Esophagus muscularis mucosa (tissue), 4 donors: Measurements from ENCODE around the gene IFNLR1. TPM values are rescaled to one million over a fixed set of nuclear protein-coding genes. Genes with fewer than 3 reads are reported as not detected.

ENCODE experiments used
- DNase-seq: peaks from one replicate; pipeline ENCODE4 v3.0.0-alpha.2; 2017; ENCODE audit errors: extremely low spot score
- H3K27ac ChIP-seq, 4 donors: fragments of 200-600 bp; sonication (generic); replicated peaks in 1 of 4; 1 replicate in 3 of 4; 2 replicates in 1 of 4; pipeline ENCODE4 v1.5.1; 2016 to 2019; ENCODE audit warnings: mild to moderate bottlenecking in 1 of 4
- H3K27me3 ChIP-seq, 4 donors: fragments of 200-600 bp; sonication (generic); one replicate each; pipeline versions ENCODE4 v1.5.1 to v1.6.0; 2016 to 2019
- H3K36me3 ChIP-seq, 4 donors: fragments of 200-600 bp; sonication (generic); one replicate each; pipeline ENCODE4 v1.5.1; 2016 to 2019
- H3K4me1 ChIP-seq, 4 donors: fragments of 200-600 bp; sonication (generic); one replicate each; pipeline ENCODE4 v1.5.1; 2016 to 2019
- H3K4me3 ChIP-seq, 4 donors: fragments of 200-600 bp; sonication (generic); 1 replicate in 2 of 4; 2 replicates in 2 of 4; pipeline ENCODE4 v1.5.1; 2016 to 2019; ENCODE audit warnings: mild to moderate bottlenecking in 4 of 4, moderate library complexity in 1 of 4
- H3K9me3 ChIP-seq, 4 donors: fragments of 200-600 bp; sonication (generic); 1 replicate in 3 of 4; 2 replicates in 1 of 4; pipeline ENCODE4 v1.5.1; 2016 to 2019
- EP300 ChIP-seq: sonication (generic); formaldehyde crosslinking; IDR thresholded peaks from one replicate; pipeline ENCODE4 v1.6.1; 2017; ENCODE audit warnings: antibody characterized with exemption
- POLR2A ChIP-seq: fragments of 450-650 bp; IDR thresholded peaks from one replicate; pipeline ENCODE4 v1.6.1; 2017; ENCODE audit warnings: antibody characterized with exemption, moderate library complexity, mild to moderate bottlenecking, low read depth
- POLR2AphosphoS5 ChIP-seq, 2 donors: sonication (generic); formaldehyde crosslinking; IDR thresholded peaks; one replicate each; pipeline ENCODE4 v1.6.1; 2017; ENCODE audit warnings: antibody characterized with exemption in 2 of 2
- WGBS: methylation state at CpG from one replicate; pipeline ENCODE4 v1.1.5; 2018; 5-methylcytosine and 5-hydroxymethylcytosine counted together
- intact Hi-C: fragments of 100-400 bp; cut with DNase I; formaldehyde crosslinking; loops from one replicate; pipeline ENCODE4 v1.15.1; 2023
- total RNA-seq, 4 donors: library from RNA; depleted of rRNA; stranded (reverse); fragments of >200 nt; gene quantifications; one replicate each; pipeline versions ENCODE4 v1.1.0 to v1.2.1, GENCODE V29; 2016
- TF ChIP-seq, protein P1 (sequence below), 3 experiments: fragments of 200-600 bp in 2 of 3; fragments of 450-650 bp in 1 of 3; sonication (generic) in 2 of 3; IDR thresholded peaks; one replicate each; pipeline ENCODE4 v1.5.1; 2017 to 2019; ENCODE audit warnings: antibody characterized with exemption in 3 of 3, mild to moderate bottlenecking in 2 of 3, moderate library complexity in 1 of 3

The IFNLR1 gene
- total RNA-seq, 4 donors from 2014 or later = 0.50 to 2.0 (median 1.2) TPM

DNA sequence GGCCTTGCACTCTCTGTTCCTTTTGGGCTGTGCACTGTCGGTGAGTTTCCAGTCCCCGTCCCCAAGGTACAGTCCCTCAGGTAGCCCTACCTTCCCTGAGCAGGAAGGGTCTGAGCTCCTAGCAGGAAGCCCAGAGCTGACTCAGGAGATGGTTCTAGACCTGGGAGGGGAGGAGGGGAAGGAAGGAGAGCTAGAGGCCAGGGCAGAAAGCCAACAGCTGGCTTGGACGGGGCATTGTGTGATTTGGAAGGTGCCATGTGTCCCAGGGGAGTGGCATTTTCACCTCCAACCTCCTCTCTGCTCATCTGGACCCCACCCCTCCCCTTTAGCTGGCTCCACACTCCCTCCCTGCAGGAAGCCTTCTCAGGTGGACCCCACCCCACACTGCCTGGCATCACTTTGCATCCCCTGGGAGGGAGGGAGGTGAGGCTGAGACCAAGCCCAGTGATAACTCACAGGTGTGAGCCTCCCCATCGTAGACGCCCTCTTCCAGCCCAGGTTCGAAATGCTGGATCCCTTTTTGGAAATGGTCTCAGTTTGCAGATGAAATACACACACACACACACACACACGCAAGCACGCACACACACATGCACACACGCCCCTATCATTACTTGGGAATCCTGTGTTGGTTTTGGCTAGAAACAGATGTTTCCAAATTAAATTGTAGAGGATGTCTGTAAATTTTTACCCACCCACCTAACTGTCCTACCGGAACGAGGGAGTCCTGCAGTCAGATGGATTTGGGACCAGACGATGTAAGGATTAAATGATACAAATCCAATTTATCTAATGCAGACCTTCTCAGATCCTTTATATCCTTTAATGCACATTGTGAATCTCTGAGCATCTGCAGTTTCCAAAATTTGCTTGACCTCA is 19.7 kb upstream of the IFNLR1 start:
- H3K27me3 ChIP-seq = peaks cover 0 to 27% (median 0%) of the 10 kb centered on the region in 4 donors
- no peak for DNase-seq
- 74% methylated on average over 12 of the region's 12 CpGs for WGBS

DNA sequence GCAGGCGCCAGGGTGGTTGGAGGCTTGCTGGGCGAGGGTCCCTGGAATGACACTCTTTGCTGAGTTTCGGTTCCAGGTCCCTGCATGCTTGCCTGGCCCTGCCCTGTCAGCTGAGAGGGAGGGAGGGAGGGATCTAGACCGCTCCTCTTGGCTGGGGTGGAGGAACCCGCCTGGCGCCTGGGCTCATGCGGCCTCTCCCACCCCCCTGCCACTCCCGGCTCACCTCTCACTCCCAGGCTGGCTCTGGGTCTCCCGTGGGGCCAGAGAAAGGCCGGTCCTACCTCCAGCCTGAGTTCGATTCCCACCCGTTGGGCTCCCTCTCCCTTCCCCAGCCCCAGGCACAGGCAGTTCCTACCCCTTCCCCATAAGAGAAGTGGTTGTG is 19.0 kb upstream of the IFNLR1 start:
- Histone ChIP-seq H3K27ac (no peak overlapping the region), H3K36me3 (no peaks in the 10 kb centered on the region), H3K4me3 (no peak overlapping the region), H3K4me1 (peaks cover 0 to 4% (median 0%) of the 10 kb centered on the region in 4 donors), H3K27me3 (peaks cover 0 to 27% (median 0%) of the 10 kb centered on the region in 4 donors), H3K9me3 (no peaks in the 10 kb centered on the region)
- no peak for DNase-seq
- 80% methylated on average over 8 of the region's 12 CpGs for WGBS
- intact Hi-C loops = loop anchor here (10.0 kb wide), 1 partner anchor 429 kb away; no protein-coding TSS in a partner anchor
- no peak for TF ChIP-seq POLR2AphosphoS5 (IDR thresholded peaks at IDR 0.05)
- no peak for TF ChIP-seq EP300
- TF ChIP-seq, protein P1, sequence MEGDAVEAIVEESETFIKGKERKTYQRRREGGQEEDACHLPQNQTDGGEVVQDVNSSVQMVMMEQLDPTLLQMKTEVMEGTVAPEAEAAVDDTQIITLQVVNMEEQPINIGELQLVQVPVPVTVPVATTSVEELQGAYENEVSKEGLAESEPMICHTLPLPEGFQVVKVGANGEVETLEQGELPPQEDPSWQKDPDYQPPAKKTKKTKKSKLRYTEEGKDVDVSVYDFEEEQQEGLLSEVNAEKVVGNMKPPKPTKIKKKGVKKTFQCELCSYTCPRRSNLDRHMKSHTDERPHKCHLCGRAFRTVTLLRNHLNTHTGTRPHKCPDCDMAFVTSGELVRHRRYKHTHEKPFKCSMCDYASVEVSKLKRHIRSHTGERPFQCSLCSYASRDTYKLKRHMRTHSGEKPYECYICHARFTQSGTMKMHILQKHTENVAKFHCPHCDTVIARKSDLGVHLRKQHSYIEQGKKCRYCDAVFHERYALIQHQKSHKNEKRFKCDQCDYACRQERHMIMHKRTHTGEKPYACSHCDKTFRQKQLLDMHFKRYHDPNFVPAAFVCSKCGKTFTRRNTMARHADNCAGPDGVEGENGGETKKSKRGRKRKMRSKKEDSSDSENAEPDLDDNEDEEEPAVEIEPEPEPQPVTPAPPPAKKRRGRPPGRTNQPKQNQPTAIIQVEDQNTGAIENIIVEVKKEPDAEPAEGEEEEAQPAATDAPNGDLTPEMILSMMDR (IDR thresholded peaks at IDR 0.05) = no peak
- TF ChIP-seq POLR2A = no peak

More for the DNA sequence above, 19.7 kb upstream of the IFNLR1 start:
- Histone ChIP-seq H3K4me1 (peaks cover 0 to 4% (median 0%) of the 10 kb centered on the region in 4 donors), H3K27ac (no peak overlapping the region), H3K4me3 (no peak overlapping the region), H3K36me3 (no peaks in the 10 kb centered on the region), H3K9me3 (no peaks in the 10 kb centered on the region)
- intact Hi-C loops = loop anchor here (10.0 kb wide), 1 partner anchor 428 kb away; no protein-coding TSS in a partner anchor
- TF ChIP-seq POLR2AphosphoS5 (IDR thresholded peaks at IDR 0.05) = no peak
- TF ChIP-seq POLR2A = no peak

DNA sequence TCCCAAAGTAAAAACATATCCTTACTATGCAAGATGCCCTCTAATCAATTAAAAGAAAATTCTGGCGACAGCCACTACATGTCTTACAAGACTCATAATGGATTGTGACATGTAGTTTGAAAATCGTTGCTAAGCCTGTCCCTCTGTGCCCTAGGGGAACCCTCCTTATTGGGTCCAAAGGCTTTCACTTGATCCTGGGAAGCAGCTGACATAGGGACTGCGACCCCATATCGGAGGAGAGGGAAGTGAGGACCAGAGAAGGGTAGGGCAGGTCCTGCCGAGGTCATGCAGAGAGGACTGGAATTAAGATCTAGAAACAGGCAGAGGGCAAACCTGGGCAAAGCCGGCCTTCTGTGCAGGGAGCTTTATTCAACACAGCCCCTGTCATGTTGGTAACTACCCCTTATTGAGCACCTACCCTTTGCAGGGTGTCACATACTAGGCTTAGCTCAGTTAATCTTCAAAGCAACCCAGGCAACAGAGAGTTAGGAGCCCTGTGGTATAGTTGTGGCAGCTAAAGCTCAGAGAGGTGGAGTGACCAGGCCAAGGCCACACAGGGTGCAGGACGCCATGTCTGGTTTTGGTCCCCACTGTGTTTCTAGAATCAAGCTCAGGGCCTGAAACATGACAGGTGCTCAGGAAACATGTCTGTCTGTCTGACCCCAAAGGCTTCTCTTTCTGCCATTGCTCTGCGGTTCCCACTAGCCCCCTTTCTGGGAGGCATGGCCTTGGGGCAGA is 18.4 kb upstream of the IFNLR1 start:
- no peaks in the 10 kb centered on the region for H3K36me3 ChIP-seq
- H3K27me3 ChIP-seq = peaks cover 0 to 27% (median 0%) of the 10 kb centered on the region in 4 donors
- H3K4me1 ChIP-seq = peaks cover 0 to 4% (median 0%) of the 10 kb centered on the region in 4 donors
- no peak overlapping the region for H3K27ac ChIP-seq
- H3K4me3 ChIP-seq = no peak overlapping the region
- intact Hi-C loops = loop anchor here (10.0 kb wide), 1 partner anchor 429 kb away; no protein-coding TSS in a partner anchor
- no peak for DNase-seq
- WGBS = 81% methylated on average over 8 of the region's 8 CpGs
- TF ChIP-seq POLR2A (no peak), EP300 (no peak), POLR2AphosphoS5 (IDR thresholded peaks at IDR 0.05) (no peak)
- TF ChIP-seq, protein P1 (IDR thresholded peaks at IDR 0.05) = no peak
- no peaks in the 10 kb centered on the region for H3K9me3 ChIP-seq

DNA sequence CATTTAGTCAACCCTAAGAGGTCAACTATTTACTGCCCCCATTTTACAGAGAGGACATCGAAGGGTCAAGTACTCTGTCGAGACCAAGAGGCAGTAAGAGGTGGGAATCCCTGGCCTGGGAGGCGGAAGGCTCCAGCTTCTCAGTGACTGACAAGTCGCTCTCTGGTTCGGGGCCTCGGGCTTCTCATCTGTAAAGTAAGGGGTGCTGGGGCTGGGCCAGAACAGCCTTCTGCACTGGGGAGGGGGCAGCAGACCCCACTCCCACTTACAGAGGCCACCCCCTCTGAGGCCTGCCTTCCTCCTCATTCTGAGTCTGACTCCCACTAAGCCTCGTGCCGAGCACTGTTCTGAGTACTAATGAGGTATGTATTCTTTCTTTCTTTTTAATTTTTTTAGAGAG is 17.0 kb upstream of the IFNLR1 start:
- intact Hi-C loops = loop anchor here (10.0 kb wide), 1 partner anchor 431 kb away; no protein-coding TSS in a partner anchor
- peaks cover 0 to 27% (median 0%) of the 10 kb centered on the region in 4 donors for H3K27me3 ChIP-seq
- peaks cover 3 to 9% (median 5%) of the 10 kb centered on the region in 4 donors for H3K4me1 ChIP-seq
- no peak for TF ChIP-seq EP300
- TF ChIP-seq POLR2A = no peak
- TF ChIP-seq POLR2AphosphoS5 (IDR thresholded peaks at IDR 0.05) = no peak
- TF ChIP-seq, protein P1 (IDR thresholded peaks at IDR 0.05) = no peak
- no peaks in the 10 kb centered on the region for H3K36me3 ChIP-seq
- WGBS = 93% methylated on average over 8 of the region's 8 CpGs
- DNase-seq = no peak
- H3K27ac ChIP-seq = no peak overlapping the region
- no peaks in the 10 kb centered on the region for H3K9me3 ChIP-seq
- H3K4me3 ChIP-seq = no peak overlapping the region

DNA sequence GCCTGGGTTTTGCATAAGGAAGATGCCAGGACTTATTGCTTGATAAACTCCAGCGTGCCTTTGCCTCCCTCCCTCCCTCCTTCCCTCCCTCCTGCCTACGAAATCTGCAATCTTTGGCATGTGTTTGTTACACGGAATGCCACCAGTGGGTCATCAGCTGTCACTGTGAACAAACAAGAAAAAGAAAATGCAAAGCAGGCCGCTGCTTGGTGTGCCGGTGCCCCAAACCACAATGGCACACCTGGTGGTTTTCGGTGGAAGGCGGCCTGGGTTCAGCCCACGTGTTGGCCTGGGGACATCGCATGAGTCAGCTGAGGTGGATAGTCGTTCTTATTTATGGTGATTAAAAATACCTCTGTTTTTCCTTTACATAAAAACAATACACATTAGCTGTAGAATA is 16.3 kb upstream of the IFNLR1 start:
- Histone ChIP-seq H3K9me3 (no peaks in the 10 kb centered on the region), H3K27me3 (peaks cover 0 to 30% (median 0%) of the 10 kb centered on the region in 4 donors), H3K4me1 (peaks cover 3 to 9% (median 5%) of the 10 kb centered on the region in 4 donors), H3K27ac (no peak overlapping the region), H3K36me3 (no peaks in the 10 kb centered on the region), H3K4me3 (no peak overlapping the region)
- intact Hi-C loops = loop anchor here (10.0 kb wide), 1 partner anchor 431 kb away; no protein-coding TSS in a partner anchor
- WGBS = 81% methylated on average over 10 of the region's 10 CpGs
- no peak for DNase-seq
- TF ChIP-seq POLR2AphosphoS5 (IDR thresholded peaks at IDR 0.05) (no peak), EP300 (no peak)
